H9 (cell line): ENCODE data around the gene PRG2. TPM values are rescaled to one million over a fixed set of nuclear protein-coding genes. Genes with fewer than 3 reads are reported as not detected.

Experiments
- DNase-seq: peaks from one replicate; pipeline ENCODE4 v3.0.0-alpha.2; 2017
- H2AFZ ChIP-seq: one replicate; pipeline ENCODE4 v1.6.1; 2013; ENCODE audit warnings: mild to moderate bottlenecking, low read length, control low read depth, moderate library complexity
- H2AK5ac ChIP-seq: 2 replicates; pipeline ENCODE4 v1.6.1; 2013; ENCODE audit warnings: low read length, control low read depth, mixed read lengths; ENCODE audit not compliant: insufficient read length
- H2BK120ac ChIP-seq: one replicate; pipeline ENCODE4 v1.6.1; 2013; ENCODE audit warnings: low read depth, mild to moderate bottlenecking, low read length, control low read depth, inconsistent platforms; ENCODE audit not compliant: poor library complexity, severe bottlenecking
- H2BK12ac ChIP-seq: 2 replicates; pipeline ENCODE4 v1.6.1; 2013; ENCODE audit warnings: low read length, control low read depth, mixed read lengths, low read depth; ENCODE audit not compliant: insufficient read length
- H2BK15ac ChIP-seq: 2 replicates; pipeline ENCODE4 v1.6.1; 2013; ENCODE audit warnings: low read depth, low read length, control low read depth
- H2BK20ac ChIP-seq: one replicate; pipeline ENCODE4 v1.6.1; 2013; ENCODE audit warnings: low read depth, mild to moderate bottlenecking, low read length, control low read depth, inconsistent platforms; ENCODE audit not compliant: poor library complexity, severe bottlenecking
- H2BK5ac ChIP-seq: 2 replicates; pipeline ENCODE4 v1.6.1; 2013; ENCODE audit warnings: low read length, control low read depth, mixed read lengths; ENCODE audit not compliant: insufficient read length
- H3K14ac ChIP-seq: 2 replicates; pipeline ENCODE4 v1.6.1; 2013; ENCODE audit warnings: low read length, control low read depth; ENCODE audit not compliant: insufficient read depth
- H3K18ac ChIP-seq: 2 replicates; pipeline ENCODE4 v1.6.1; 2013; ENCODE audit warnings: low read depth, mild to moderate bottlenecking, mixed read lengths, low read length, control low read depth; ENCODE audit not compliant: insufficient read length
- H3K23ac ChIP-seq: 2 replicates; pipeline ENCODE4 v1.6.1; 2013; ENCODE audit warnings: low read length, control low read depth, mixed read lengths, low read depth; ENCODE audit not compliant: insufficient read length
- H3K23me2 ChIP-seq: 2 replicates; pipeline ENCODE4 v1.6.1; 2013; ENCODE audit warnings: low read depth, mild to moderate bottlenecking, mixed read lengths, low read length, control low read depth; ENCODE audit not compliant: insufficient read length, poor library complexity, severe bottlenecking
- H3K27ac ChIP-seq: 2 replicates; pipeline ENCODE4 v1.5.1; 2013; ENCODE audit warnings: low read length, control low read depth, mixed read lengths, low read depth; ENCODE audit not compliant: insufficient read length
- H3K27me3 ChIP-seq: 2 replicates; pipeline ENCODE4 v1.6.1; 2013; ENCODE audit warnings: low read length, control low read depth, inconsistent platforms; ENCODE audit not compliant: insufficient read depth
- H3K4ac ChIP-seq: 2 replicates; pipeline ENCODE4 v1.6.1; 2013; ENCODE audit warnings: low read depth, mild to moderate bottlenecking, control low read depth, inconsistent platforms, low read length, moderate library complexity
- H3K4me1 ChIP-seq: 2 replicates; pipeline ENCODE4 v1.6.1; 2013; ENCODE audit warnings: low read length, control low read depth, inconsistent platforms; ENCODE audit not compliant: insufficient read depth
- H3K4me2 ChIP-seq: 2 replicates; pipeline ENCODE4 v1.6.1; 2013; ENCODE audit warnings: low read length, control low read depth, mixed read lengths; ENCODE audit not compliant: insufficient read length, insufficient read depth
- H3K56ac ChIP-seq: 2 replicates; pipeline ENCODE4 v1.6.1; 2013; ENCODE audit warnings: low read depth, mild to moderate bottlenecking, mixed read lengths, low read length, control low read depth; ENCODE audit not compliant: insufficient read length
- H3K79me1 ChIP-seq: 2 replicates; pipeline ENCODE4 v1.6.1; 2013; ENCODE audit warnings: low read depth, mild to moderate bottlenecking, moderate library complexity, low read length, control low read depth, inconsistent platforms; ENCODE audit not compliant: insufficient read depth, poor library complexity, severe bottlenecking
- H3K79me2 ChIP-seq: 2 replicates; pipeline ENCODE4 v1.6.1; 2013; ENCODE audit warnings: low read length, control low read depth, inconsistent platforms; ENCODE audit not compliant: insufficient read depth
- H3K9ac ChIP-seq: 2 replicates; pipeline ENCODE4 v1.6.1; 2013; ENCODE audit warnings: low read length, control low read depth, mixed read lengths; ENCODE audit not compliant: insufficient read length; ENCODE audit errors: extremely low read depth
- H3K9me3 ChIP-seq: one replicate; pipeline ENCODE4 v1.6.1; 2013; ENCODE audit warnings: low read depth, low read length, inconsistent platforms; ENCODE audit not compliant: control insufficient read depth
- H3T11ph ChIP-seq: one replicate; pipeline ENCODE4 v1.6.1; 2013; ENCODE audit warnings: mild to moderate bottlenecking, low read length, control low read depth, inconsistent platforms
- H4K20me1 ChIP-seq: one replicate; pipeline ENCODE4 v1.6.1; 2013; ENCODE audit not compliant: control insufficient read depth, insufficient read length, insufficient read depth
- H4K5ac ChIP-seq: 2 replicates; pipeline ENCODE4 v1.6.1; 2013; ENCODE audit warnings: low read depth, mild to moderate bottlenecking, mixed read lengths, low read length, control low read depth; ENCODE audit not compliant: insufficient read length
- H4K8ac ChIP-seq: replicated peaks from 2 replicates; pipeline ENCODE4 v1.6.1; 2013; ENCODE audit warnings: low read length, control low read depth, mixed read lengths, low read depth; ENCODE audit not compliant: insufficient read length
- H4K91ac ChIP-seq: 2 replicates; pipeline ENCODE4 v1.6.1; 2013; ENCODE audit warnings: low read depth, mild to moderate bottlenecking, moderate library complexity, mixed read lengths, low read length, control low read depth; ENCODE audit not compliant: insufficient read length
- H3K27ac Mint-ChIP-seq, 3 experiments: 2 replicates in 2 of 3; 3 replicates in 1 of 3; pipeline ENCODE4 v1.8.0; 2020 to 2021; ENCODE audit warnings: mixed read lengths in 3 of 3, mild to moderate bottlenecking in 1 of 3, moderate library complexity in 1 of 3
- H3K27me3 Mint-ChIP-seq: 2 replicates; pipeline ENCODE4 v1.8.0; 2021; ENCODE audit warnings: low read depth, mild to moderate bottlenecking, moderate library complexity, mixed read lengths
- H3K36me3 Mint-ChIP-seq, 3 experiments: 2 replicates in 2 of 3; 3 replicates in 1 of 3; pipeline ENCODE4 v1.8.0; 2020 to 2021; ENCODE audit warnings: low read depth in 3 of 3, mixed read lengths in 3 of 3; ENCODE audit not compliant: insufficient read depth in 1 of 3
- H3K4me1 Mint-ChIP-seq, 2 experiments: 2 replicates each; pipeline ENCODE4 v1.8.0; 2020; ENCODE audit warnings: mixed read lengths in 2 of 2
- H3K4me3 Mint-ChIP-seq, 2 experiments: 2 replicates in 1 of 2; 3 replicates in 1 of 2; pipeline ENCODE4 v1.8.0; 2020 to 2021; ENCODE audit warnings: mild to moderate bottlenecking in 2 of 2, mixed read lengths in 2 of 2, moderate library complexity in 1 of 2
- H3K9me3 Mint-ChIP-seq, 2 experiments: 2 replicates in 1 of 2; 3 replicates in 1 of 2; pipeline ENCODE4 v1.8.0; 2020; ENCODE audit warnings: mild to moderate bottlenecking in 2 of 2, mixed read lengths in 2 of 2, moderate library complexity in 1 of 2
- CTCF ChIP-seq: fragments of 200-600 bp; sonication (generic); conservative IDR thresholded peaks from 3 replicates; pipeline ENCODE4 v1.8.0; 2021; ENCODE audit warnings: antibody characterized with exemption, mild to moderate bottlenecking
- WGBS: extraction: QIAGEN DNeasy Blood & Tissue Kit; methylation state at CpG from one replicate; pipeline ENCODE4 v1.1.7; 2013; ENCODE audit warnings: missing lambda C conversion rate, low lambda C conversion rate, mixed read lengths; ENCODE audit not compliant: insufficient read length; ENCODE audit errors: extremely low coverage; 5-methylcytosine and 5-hydroxymethylcytosine counted together
- total RNA-seq: library from RNA; stranded (reverse); gene quantifications from 2 replicates; pipeline ENCODE4 v1.2.1, GENCODE V29; 2021

PRG2 gene
- total RNA-seq, 1 experiment from 2014 or later: not detected

- Histone ChIP-seq H3K79me1 (no peaks in the 10 kb centered on the region), H3K79me2 (no peaks in the 10 kb centered on the region), H2AFZ (no peak overlapping the region), H4K8ac (no peak overlapping the region), H3K56ac (no peak overlapping the region), H3K4me1 (no peaks in the 10 kb centered on the region), H3K23ac (no peak overlapping the region), H4K5ac (no peak overlapping the region), H2BK15ac (no peak overlapping the region), H3T11ph (no peak overlapping the region), H3K4me2 (no peak overlapping the region), H4K91ac (no peak overlapping the region), H3K14ac (0 out of 2 replicates have a peak overlapping the region, but pooled peaks have one; percentile 13), H3K4ac (no peak overlapping the region), H2BK120ac (no peak overlapping the region), H3K27ac (no peak overlapping the region), H3K9me3 (no peaks in the 10 kb centered on the region), H4K20me1 (no peaks in the 10 kb centered on the region), H3K27me3 (no peaks in the 10 kb centered on the region), H2AK5ac (no peak overlapping the region), H2BK5ac (no peak overlapping the region), H2BK12ac (no peak overlapping the region), H3K9ac (no peak overlapping the region), H2BK20ac (no peak overlapping the region), H3K23me2 (no peaks in the 10 kb centered on the region), H3K18ac (no peak overlapping the region)
- no peak for DNase-seq
- Mint-ChIP-seq H3K4me3 (no peak overlapping the region), H3K9me3 (0 out of 5 replicates have a peak, but pooled peaks cover 0 to 2% of the 10 kb centered on the region in 2 experiments), H3K4me1 (peaks cover 18 to 20% of the 10 kb centered on the region in 2 experiments), H3K27me3 (peaks cover 30% of the 10 kb centered on the region), H3K36me3 (no peaks in the 10 kb centered on the region), H3K27ac (no peak overlapping the region)
- no CpG with 5 or more reads among the region's 9 CpGs for WGBS
- no peak for TF ChIP-seq CTCF
Observed at GRCh38 chr11:57358991-57359390, 31.5 kb downstream of the PRG2 start.
